Measurements from ENCODE around the gene KCNA10. TPM values are rescaled to one million over a fixed set of nuclear protein-coding genes. Genes with fewer than 3 reads are reported as not detected.

KCNA10 gene
- total and polyA plus RNA-seq, 10 of the 15 experiments (the other 5 are each of a cell fraction or from before 2014, with no cell fraction given): not detected

DNA sequence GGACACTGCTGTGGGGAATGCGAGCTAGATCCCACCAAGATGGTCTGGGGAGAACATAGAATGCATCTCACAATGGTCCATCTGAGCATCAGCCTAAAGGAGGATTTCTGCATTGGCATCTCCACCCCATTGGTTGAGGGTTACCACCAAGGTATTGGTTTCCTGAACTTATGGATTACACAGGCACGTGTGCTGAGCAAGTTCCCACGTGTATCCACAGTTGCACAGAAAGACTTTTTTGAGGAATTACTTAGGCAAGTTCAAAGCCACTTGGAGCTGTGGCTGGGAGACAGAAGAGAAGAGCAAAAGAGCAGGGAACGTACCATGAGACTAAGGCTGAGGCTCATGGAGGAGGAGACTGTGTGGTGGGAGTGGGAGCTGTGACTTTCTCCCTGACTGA lies 44.1 kb upstream of the KCNA10 start:
- POLR2A ChIA-PET: no interaction called here
- CTCF ChIA-PET: interaction anchor here (1.1 kb wide), 1 partner anchor 203 kb away, joined by 4 read pairs; no protein-coding TSS in a partner anchor
- 8% methylated on average over 4 of the region's 4 CpGs for WGBS (ENCODE audit: insufficient coverage, insufficient replicate concordance, low lambda C conversion rate, missing lambda C conversion rate)
- intact Hi-C loops (cut with micrococcal nuclease; ENCODE audit: unreplicated experiment): no loop called here
- SMC1A ChIA-PET (ENCODE audit: uncharacterized antibody, unreplicated experiment): no interaction called here
- no TSS peak for BruUV-seq (replicated peaks)
- Histone ChIP-seq H3K36me3 (ENCODE audit: control insufficient read depth in 2 of 2, insufficient read depth in 2 of 2, low read length in 1 of 2) (no peaks in the 10 kb centered on the region), H3K27ac (ENCODE audit: control insufficient read depth, insufficient read depth) (no peak overlapping the region), H3K4me1 (ENCODE audit: control insufficient read depth, insufficient read depth, low read length) (no peaks in the 10 kb centered on the region), H3K9ac (ENCODE audit: control insufficient read depth, insufficient read depth, low read length) (no peak overlapping the region), H3K4me3 (no peak overlapping the region), H4K20me1 (ENCODE audit: control insufficient read depth, insufficient read depth) (no peaks in the 10 kb centered on the region), H2AFZ (ENCODE audit: control insufficient read depth, low read depth, low read length) (no peak overlapping the region), H3K27me3 (replicated peaks in 1 of 2; ENCODE audit: control insufficient read depth in 2 of 2, insufficient read depth in 2 of 2, low read length in 1 of 2) (peaks cover 1 to 2% of the 10 kb centered on the region in 2 experiments; a peak in 3 of 4 replicates), H3K9me3 (replicated peaks; ENCODE audit: control insufficient read depth, insufficient read depth, low read length) (no peaks in the 10 kb centered on the region), H3K4me2 (ENCODE audit: control insufficient read depth, insufficient read depth) (no peak overlapping the region), H3K79me2 (ENCODE audit: control insufficient read depth, insufficient read depth, low read length) (no peaks in the 10 kb centered on the region)
- TF ChIP-seq SUZ12 (IDR thresholded peaks at IDR 0.05; ENCODE audit: unreplicated experiment) (no peak), IRF4 (IDR thresholded peaks at IDR 0.05; ENCODE audit: low read depth, low read length) (no peak), PBX3 (IDR thresholded peaks at IDR 0.05; ENCODE audit: insufficient replicate concordance, low read depth, low read length) (no peak), E2F8 (IDR thresholded peaks at IDR 0.05; ENCODE audit: low read depth, partially characterized antibody) (no peak), POLR2AphosphoS5 (IDR thresholded peaks at IDR 0.05; ENCODE audit: low read length) (no peak), HCFC1 (IDR thresholded peaks at IDR 0.05; ENCODE audit: low read length) (no peak), RAD51 (IDR thresholded peaks at IDR 0.05) (no peak), ZNF24 (IDR thresholded peaks at IDR 0.05) (no peak), RBBP5 (conservative IDR thresholded peaks at IDR 0.05) (no peak), CBFB (IDR thresholded peaks at IDR 0.05; ENCODE audit: low read depth) (no peak), SMAD1 (IDR thresholded peaks at IDR 0.05; ENCODE audit: low read depth, partially characterized antibody) (no peak), YBX1 (IDR thresholded peaks at IDR 0.05) (no peak), ESRRA (IDR thresholded peaks at IDR 0.05; ENCODE audit: low read length) (no peak), SREBF2 (IDR thresholded peaks at IDR 0.05; ENCODE audit: low read length) (no peak), JUND (IDR thresholded peaks at IDR 0.05; ENCODE audit: low read depth, low read length) (no peak), POLR2AphosphoS2 (IDR thresholded peaks at IDR 0.05; ENCODE audit: low read depth, low read length) (no peak), STAT1 (conservative IDR thresholded peaks at IDR 0.05) (no peak), PAX5 (IDR thresholded peaks at IDR 0.05; ENCODE audit: borderline replicate concordance, low read depth, low read length) (no peak)
- TF ChIP-seq, protein P1, sequence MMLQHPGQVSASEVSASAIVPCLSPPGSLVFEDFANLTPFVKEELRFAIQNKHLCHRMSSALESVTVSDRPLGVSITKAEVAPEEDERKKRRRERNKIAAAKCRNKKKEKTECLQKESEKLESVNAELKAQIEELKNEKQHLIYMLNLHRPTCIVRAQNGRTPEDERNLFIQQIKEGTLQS (IDR thresholded peaks at IDR 0.05; ENCODE audit: borderline replicate concordance, extremely low read depth, low read depth, low read length): no peak
- TF ChIP-seq, protein P2, sequence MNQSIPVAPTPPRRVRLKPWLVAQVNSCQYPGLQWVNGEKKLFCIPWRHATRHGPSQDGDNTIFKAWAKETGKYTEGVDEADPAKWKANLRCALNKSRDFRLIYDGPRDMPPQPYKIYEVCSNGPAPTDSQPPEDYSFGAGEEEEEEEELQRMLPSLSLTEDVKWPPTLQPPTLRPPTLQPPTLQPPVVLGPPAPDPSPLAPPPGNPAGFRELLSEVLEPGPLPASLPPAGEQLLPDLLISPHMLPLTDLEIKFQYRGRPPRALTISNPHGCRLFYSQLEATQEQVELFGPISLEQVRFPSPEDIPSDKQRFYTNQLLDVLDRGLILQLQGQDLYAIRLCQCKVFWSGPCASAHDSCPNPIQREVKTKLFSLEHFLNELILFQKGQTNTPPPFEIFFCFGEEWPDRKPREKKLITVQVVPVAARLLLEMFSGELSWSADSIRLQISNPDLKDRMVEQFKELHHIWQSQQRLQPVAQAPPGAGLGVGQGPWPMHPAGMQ (IDR thresholded peaks at IDR 0.05; ENCODE audit: borderline replicate concordance): no peak
- ATAC-seq (no peak), FAIRE-seq (no peak), DNase-seq (ENCODE audit: low read depth, low spot score) (no peak)
- in situ Hi-C loops (cut with MboI): no loop called here
- RAD21 ChIA-PET (ENCODE audit: unreplicated experiment): no interaction called here
